ENCODE results near the gene RPL5. TPM values are rescaled to one million over a fixed set of nuclear protein-coding genes. Genes with fewer than 3 reads are reported as not detected.

Gene RPL5
- total RNA-seq, 2 experiments from 2014 or later = 1,677 to 1,713 TPM

DNA sequence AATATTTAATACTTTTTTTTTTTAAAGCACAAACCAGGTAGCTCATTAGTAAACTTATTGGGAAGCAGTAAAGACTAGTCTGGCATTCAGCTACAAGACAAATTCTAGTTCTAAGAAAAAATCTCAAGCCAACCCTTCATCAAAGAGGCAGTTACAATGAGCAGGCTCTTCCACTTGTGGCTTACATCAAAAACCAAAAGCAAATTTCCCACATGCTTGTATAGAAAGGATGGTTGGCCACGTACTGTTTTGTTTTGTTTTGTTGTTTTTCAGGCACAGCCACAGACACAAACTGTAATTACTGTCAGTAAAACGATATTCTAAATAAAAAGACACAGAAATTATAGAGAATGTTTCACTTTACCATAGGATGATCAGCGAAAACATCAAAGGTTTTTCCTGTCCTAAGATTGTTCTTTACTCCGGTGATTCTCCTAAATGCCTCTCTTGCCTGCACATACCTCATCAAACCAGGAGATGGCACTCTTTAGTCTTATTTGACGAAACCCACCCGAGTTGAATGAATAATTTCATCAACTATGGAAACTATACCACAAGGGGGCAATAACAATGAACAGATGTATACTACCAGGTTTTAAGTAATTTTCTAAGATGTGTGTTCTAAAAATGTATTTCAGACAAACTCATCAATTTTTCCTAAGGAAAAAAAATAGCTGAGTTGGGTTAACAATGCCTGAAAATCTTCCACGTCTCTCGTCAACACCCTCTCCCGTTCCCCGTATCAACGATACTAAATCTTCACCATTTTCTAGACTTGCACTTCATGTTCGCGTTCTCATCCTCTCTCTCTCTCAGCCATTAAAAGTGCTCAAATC is 26.9 kb downstream of the RPL5 start:
- Mint-ChIP-seq H3K9me3 (no peaks in the 10 kb centered on the region), H3K4me3 (peak overlapping the region; percentile 45), H3K27ac (peak overlapping the region; percentile 27), H3K4me1 (peaks cover 16% of the 10 kb centered on the region), H3K36me3 (peaks cover 11% of the 10 kb centered on the region), H3K27me3 (no peaks in the 10 kb centered on the region)
- DNase-seq = peak; percentile 50

- no peak for DNase-seq
- peaks cover 8% of the 10 kb centered on the region for H3K36me3 Mint-ChIP-seq
- peak overlapping the region; percentile 8 for H3K4me3 Mint-ChIP-seq
- no peaks in the 10 kb centered on the region for H3K27me3 Mint-ChIP-seq
- peak overlapping the region; percentile 9 for H3K27ac Mint-ChIP-seq
- H3K4me1 Mint-ChIP-seq = peaks cover 13% of the 10 kb centered on the region
- H3K9me3 Mint-ChIP-seq = no peaks in the 10 kb centered on the region
Observed at GRCh38 chr1:92859400-92860039, 27.7 kb downstream of the RPL5 start.

GRCh38 chr1:92862605-92863004 is 30.8 kb downstream of the RPL5 start:
- H3K4me3 Mint-ChIP-seq = no peak overlapping the region
- H3K36me3 Mint-ChIP-seq = no peaks in the 10 kb centered on the region
- no peaks in the 10 kb centered on the region for H3K9me3 Mint-ChIP-seq
- H3K4me1 Mint-ChIP-seq = peaks cover 10% of the 10 kb centered on the region
- no peaks in the 10 kb centered on the region for H3K27me3 Mint-ChIP-seq
- no peak overlapping the region for H3K27ac Mint-ChIP-seq
- DNase-seq = no peak

GRCh38 chr1:92864131-92864530 is 32.3 kb downstream of the RPL5 start:
- Mint-ChIP-seq H3K36me3 (no peaks in the 10 kb centered on the region), H3K4me1 (peaks cover 2% of the 10 kb centered on the region), H3K4me3 (no peak overlapping the region), H3K27ac (no peak overlapping the region), H3K9me3 (no peaks in the 10 kb centered on the region), H3K27me3 (no peaks in the 10 kb centered on the region)
- DNase-seq = no peak

- Mint-ChIP-seq H3K27ac (no peak overlapping the region), H3K9me3 (peaks cover 2% of the 10 kb centered on the region)
Observed at GRCh38 chr1:92870591-92870990, 38.8 kb downstream of the RPL5 start.

DNA sequence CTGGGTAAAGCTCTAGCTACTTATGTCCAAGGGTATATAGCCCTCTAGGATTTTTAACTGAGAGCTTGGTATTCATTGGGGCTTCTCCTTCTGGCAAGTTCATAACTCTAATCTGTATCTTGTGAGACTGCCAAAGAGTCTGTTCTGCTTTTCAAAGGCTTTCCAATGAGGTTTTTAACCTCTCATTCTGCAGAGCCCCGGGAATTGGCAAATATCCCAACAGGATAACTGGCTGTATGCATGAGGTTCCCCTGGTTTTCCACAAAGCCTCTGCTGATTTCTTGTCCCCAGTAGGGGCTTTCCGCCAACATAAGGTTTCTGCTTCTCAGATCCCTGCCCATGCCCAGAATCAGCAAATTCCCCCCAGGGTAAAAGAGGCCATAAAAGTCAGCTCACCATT is 40.9 kb downstream of the RPL5 start:
- H3K27ac Mint-ChIP-seq = no peak overlapping the region
- H3K9me3 Mint-ChIP-seq = peaks cover 2% of the 10 kb centered on the region
- H3K4me1 Mint-ChIP-seq = peaks cover 15% of the 10 kb centered on the region
- peaks cover 28% of the 10 kb centered on the region for H3K36me3 Mint-ChIP-seq
- DNase-seq = no peak
- no peak overlapping the region for H3K4me3 Mint-ChIP-seq
- H3K27me3 Mint-ChIP-seq = no peaks in the 10 kb centered on the region

More at GRCh38 chr1:92870591-92870990, 38.8 kb downstream of the RPL5 start:
- H3K27me3 Mint-ChIP-seq = no peaks in the 10 kb centered on the region
- peaks cover 7% of the 10 kb centered on the region for H3K4me1 Mint-ChIP-seq
- no peak for DNase-seq
- no peak overlapping the region for H3K4me3 Mint-ChIP-seq
- peaks cover 25% of the 10 kb centered on the region for H3K36me3 Mint-ChIP-seq

DNA sequence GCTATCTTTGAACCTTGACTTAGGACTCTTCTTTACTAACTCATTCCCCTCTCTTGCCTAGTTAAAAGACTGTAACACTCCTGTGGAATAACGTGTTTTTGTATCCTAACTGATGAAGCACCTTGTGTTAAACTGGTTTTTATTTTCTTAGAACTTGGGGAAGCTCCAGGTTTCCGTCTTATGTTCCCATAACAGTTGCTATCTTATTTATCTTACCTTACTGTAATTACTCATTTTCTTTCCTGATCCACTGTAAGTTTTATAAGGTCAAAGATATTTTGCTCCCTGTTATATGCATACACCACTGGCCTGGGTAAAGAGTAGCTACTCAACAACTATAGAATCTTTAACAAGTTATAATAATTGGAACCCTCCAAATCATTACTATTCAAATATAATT is 43.1 kb downstream of the RPL5 start:
- peaks cover 2% of the 10 kb centered on the region for H3K9me3 Mint-ChIP-seq
- no peaks in the 10 kb centered on the region for H3K27me3 Mint-ChIP-seq
- H3K36me3 Mint-ChIP-seq = peaks cover 29% of the 10 kb centered on the region
- no peak overlapping the region for H3K4me3 Mint-ChIP-seq
- DNase-seq = no peak
- peaks cover 17% of the 10 kb centered on the region for H3K4me1 Mint-ChIP-seq
- H3K27ac Mint-ChIP-seq = no peak overlapping the region

GRCh38 chr1:92876351-92876750 is 44.5 kb downstream of the RPL5 start:
- H3K4me3 Mint-ChIP-seq = no peak overlapping the region
- peak overlapping the region; percentile 59 for H3K27ac Mint-ChIP-seq
- H3K9me3 Mint-ChIP-seq = peaks cover 2% of the 10 kb centered on the region
- peaks cover 13% of the 10 kb centered on the region for H3K4me1 Mint-ChIP-seq
- no peak for DNase-seq
- H3K27me3 Mint-ChIP-seq = no peaks in the 10 kb centered on the region
- H3K36me3 Mint-ChIP-seq = peaks cover 33% of the 10 kb centered on the region

DNA sequence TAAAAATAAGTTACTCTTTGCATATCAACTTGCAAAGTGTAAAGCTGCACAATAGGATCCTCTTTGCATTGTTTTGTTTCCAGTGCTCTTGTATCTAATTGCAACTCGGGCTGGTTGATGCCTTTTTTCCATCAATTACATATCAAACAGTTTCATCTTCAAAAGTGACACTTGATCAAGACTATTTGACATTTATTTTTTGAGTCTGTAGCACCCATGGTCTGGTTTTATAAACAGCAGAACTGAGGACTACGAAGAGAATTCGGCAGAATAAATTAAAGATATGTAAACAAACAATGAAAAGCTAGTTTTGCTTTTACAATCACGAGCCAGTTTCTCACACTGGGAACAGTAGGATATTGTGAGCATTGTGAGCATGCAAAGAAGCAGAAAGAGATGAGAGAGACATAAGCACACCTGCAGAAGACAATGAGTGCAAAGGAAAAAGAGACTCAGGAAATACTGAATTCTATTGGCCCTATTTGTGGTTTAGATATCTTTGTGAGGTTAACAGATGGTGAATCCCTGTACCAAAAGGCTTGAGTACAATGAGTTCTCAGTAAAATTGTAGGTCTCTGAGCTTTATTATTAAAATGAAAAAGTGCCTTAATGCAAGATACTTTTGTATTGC is 45.4 kb downstream of the RPL5 start:
- no peak for DNase-seq
- H3K4me3 Mint-ChIP-seq = no peak overlapping the region
- H3K27me3 Mint-ChIP-seq = no peaks in the 10 kb centered on the region
- peaks cover 13% of the 10 kb centered on the region for H3K4me1 Mint-ChIP-seq
- H3K27ac Mint-ChIP-seq = peak overlapping the region; percentile 82
- peaks cover 27% of the 10 kb centered on the region for H3K36me3 Mint-ChIP-seq
- H3K9me3 Mint-ChIP-seq = peaks cover 2% of the 10 kb centered on the region

GRCh38 chr1:92877792-92878191 is 46.0 kb downstream of the RPL5 start:
- Mint-ChIP-seq H3K36me3 (peaks cover 21% of the 10 kb centered on the region), H3K4me3 (peak overlapping the region; percentile 26), H3K27me3 (no peaks in the 10 kb centered on the region), H3K4me1 (peaks cover 15% of the 10 kb centered on the region), H3K27ac (peak overlapping the region; percentile 82), H3K9me3 (no peaks in the 10 kb centered on the region)
- DNase-seq = no peak

- H3K4me1 Mint-ChIP-seq = peaks cover 28% of the 10 kb centered on the region
- H3K27ac Mint-ChIP-seq = no peak overlapping the region
- H3K4me3 Mint-ChIP-seq = no peak overlapping the region
- no peaks in the 10 kb centered on the region for H3K9me3 Mint-ChIP-seq
- H3K27me3 Mint-ChIP-seq = no peaks in the 10 kb centered on the region
- peaks cover 15% of the 10 kb centered on the region for H3K36me3 Mint-ChIP-seq
- DNase-seq = no peak
Observed at GRCh38 chr1:92879316-92879968, 47.6 kb downstream of the RPL5 start.

- no peak overlapping the region for H3K4me3 Mint-ChIP-seq
- H3K27ac Mint-ChIP-seq = no peak overlapping the region
- peaks cover 29% of the 10 kb centered on the region for H3K4me1 Mint-ChIP-seq
- no peaks in the 10 kb centered on the region for H3K27me3 Mint-ChIP-seq
- DNase-seq = no peak
- no peaks in the 10 kb centered on the region for H3K9me3 Mint-ChIP-seq
- H3K36me3 Mint-ChIP-seq = peaks cover 6% of the 10 kb centered on the region
Observed at GRCh38 chr1:92881391-92881790, 49.6 kb downstream of the RPL5 start.

DNA sequence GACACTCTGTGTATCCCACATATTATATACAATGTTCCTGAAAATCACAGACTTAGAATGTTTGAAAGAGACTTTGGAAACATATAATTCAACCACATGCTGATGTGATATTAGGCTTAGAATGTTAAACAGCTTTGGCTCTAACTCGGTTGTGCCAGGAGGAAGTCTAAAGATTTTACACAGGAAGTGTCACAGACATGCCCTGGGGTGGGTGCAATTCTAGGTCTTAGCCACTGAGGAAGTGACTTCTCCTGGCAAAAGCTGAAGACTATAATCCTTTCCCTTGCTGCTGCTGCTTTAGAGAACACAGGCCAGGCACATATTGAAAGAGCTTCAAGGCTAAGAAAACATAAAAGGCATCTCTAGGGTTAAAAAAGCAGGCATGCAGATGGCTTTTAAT is 51.0 kb downstream of the RPL5 start:
- Mint-ChIP-seq H3K4me3 (no peak overlapping the region), H3K27ac (peak overlapping the region; percentile 71), H3K4me1 (peaks cover 24% of the 10 kb centered on the region), H3K27me3 (no peaks in the 10 kb centered on the region), H3K36me3 (peaks cover 5% of the 10 kb centered on the region), H3K9me3 (no peaks in the 10 kb centered on the region)
- no peak for DNase-seq

- H3K4me1 Mint-ChIP-seq = peaks cover 19% of the 10 kb centered on the region
Observed at GRCh38 chr1:92883297-92883696, 51.5 kb downstream of the RPL5 start.

DNA sequence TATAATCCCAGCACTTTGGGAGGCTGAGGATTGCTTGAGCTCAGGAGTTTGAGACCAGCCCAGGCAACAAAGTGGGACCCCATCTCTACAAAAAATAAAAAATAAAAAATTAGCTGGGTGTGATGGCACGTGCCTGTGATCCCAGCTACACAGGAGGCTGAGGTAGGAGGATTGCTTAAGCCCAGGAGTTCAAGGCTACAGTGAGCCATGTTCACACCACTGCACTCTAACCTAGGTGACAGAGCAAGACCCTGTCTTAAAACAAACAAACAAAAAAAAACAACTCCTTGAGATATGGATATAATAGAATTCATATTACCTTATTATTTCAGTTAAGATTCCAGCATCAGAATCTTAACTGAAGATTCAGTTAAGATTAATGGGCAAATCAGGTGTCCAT is 52.4 kb downstream of the RPL5 start:
- H3K27me3 Mint-ChIP-seq = no peaks in the 10 kb centered on the region
- peaks cover 19% of the 10 kb centered on the region for H3K4me1 Mint-ChIP-seq
- no peak overlapping the region for H3K27ac Mint-ChIP-seq
- peaks cover 3% of the 10 kb centered on the region for H3K36me3 Mint-ChIP-seq
- DNase-seq = no peak
- H3K9me3 Mint-ChIP-seq = peaks cover 2% of the 10 kb centered on the region
- no peak overlapping the region for H3K4me3 Mint-ChIP-seq

More at GRCh38 chr1:92883297-92883696, 51.5 kb downstream of the RPL5 start:
- Mint-ChIP-seq H3K9me3 (no peaks in the 10 kb centered on the region), H3K4me3 (no peak overlapping the region), H3K27ac (peak overlapping the region; percentile 71), H3K27me3 (no peaks in the 10 kb centered on the region), H3K36me3 (peaks cover 3% of the 10 kb centered on the region)
- DNase-seq = no peak

Measured in activated naive CD8-positive, alpha-beta T cell treated with anti-CD3 and anti-CD28 coated beads for 36 hours (primary cell).